HG03457 (cell line): ENCODE results near the gene C1QA.
"Not testable (repeated sequence)": the region's sequence is repeated elsewhere in the genome, so short reads cannot be mapped to it uniquely, and the experiment has no call there.

Experiments used
- ATAC-seq: cut with Tn5 transposase; IDR thresholded peaks from one replicate; pipeline ENCODE4 v1.9.1; 2021; ENCODE audit warnings: moderate number of reproducible peaks; ENCODE audit not compliant: unreplicated experiment

Gene C1QA

GRCh38 chr1:22639286-22639685 is 2.9 kb downstream of the C1QA start:
- ATAC-seq = no peak

GRCh38 chr1:22641247-22641646 is 4.8 kb downstream of the C1QA start:
- ATAC-seq = no peak

- ATAC-seq = no peak
These were observed 5.6 kb downstream of the C1QA start for GRCh38 chr1:22641906-22642636.

- ATAC-seq = no peak
These were observed 7.0 kb downstream of the C1QA start, which contains the start of gene C1QC for GRCh38 chr1:22643381-22643780. Gene C1QC, plus strand, starts transcription at chr1:22643633. Its CDS starts 391 bp downstream, at chr1:22644024.

- ATAC-seq = no peak
These were observed 7.5 kb downstream of the C1QA start for GRCh38 chr1:22643928-22644327.

- no peak for ATAC-seq
These were observed 9.5 kb downstream of the C1QA start for GRCh38 chr1:22645931-22646330.

GRCh38 chr1:22646384-22646783 is 10.0 kb downstream of the C1QA start:
- ATAC-seq = no peak

GRCh38 chr1:22650089-22650693 is 13.8 kb downstream of the C1QA start:
- no peak for ATAC-seq

GRCh38 chr1:22651941-22652856 is 15.8 kb downstream of the C1QA start:
- no peak for ATAC-seq

GRCh38 chr1:22652881-22653316 is 16.5 kb downstream of the C1QA start, which contains the start of gene C1QB:
Gene C1QB, plus strand, starts transcription at chr1:22653236. Its CDS starts 6,227 bp downstream, at chr1:22659463.
- ATAC-seq = no peak

- no peak for ATAC-seq
These were observed 18.3 kb downstream of the C1QA start for GRCh38 chr1:22654692-22655091.

GRCh38 chr1:22658385-22659163 is 22.1 kb downstream of the C1QA start:
- ATAC-seq = no peak

GRCh38 chr1:22660716-22661241 is 24.4 kb downstream of the C1QA start:
- no peak for ATAC-seq

GRCh38 chr1:22661880-22662279 is 25.5 kb downstream of the C1QA start:
- ATAC-seq = no peak

GRCh38 chr1:22662318-22662717 is 25.9 kb downstream of the C1QA start:
- no peak for ATAC-seq

- ATAC-seq = no peak
These were observed 26.6 kb downstream of the C1QA start for GRCh38 chr1:22662986-22663408.

GRCh38 chr1:22665752-22666151 is 29.3 kb downstream of the C1QA start:
- no peak for ATAC-seq

GRCh38 chr1:22666412-22666811 is 30.0 kb downstream of the C1QA start:
- ATAC-seq = no peak

- not testable (repeated sequence) for ATAC-seq
These were observed 32.4 kb downstream of the C1QA start for GRCh38 chr1:22668840-22669239.

GRCh38 chr1:22670352-22670975 is 34.0 kb downstream of the C1QA start:
- ATAC-seq = no peak
